Measurements from ENCODE around the gene ASGR2. TPM values are rescaled to one million over a fixed set of nuclear protein-coding genes. Genes with fewer than 3 reads are reported as not detected.
"Not testable (repeated sequence)": the region's sequence is repeated elsewhere in the genome, so short reads cannot be mapped to it uniquely, and the experiment has no call there.

The ASGR2 gene, protein sequence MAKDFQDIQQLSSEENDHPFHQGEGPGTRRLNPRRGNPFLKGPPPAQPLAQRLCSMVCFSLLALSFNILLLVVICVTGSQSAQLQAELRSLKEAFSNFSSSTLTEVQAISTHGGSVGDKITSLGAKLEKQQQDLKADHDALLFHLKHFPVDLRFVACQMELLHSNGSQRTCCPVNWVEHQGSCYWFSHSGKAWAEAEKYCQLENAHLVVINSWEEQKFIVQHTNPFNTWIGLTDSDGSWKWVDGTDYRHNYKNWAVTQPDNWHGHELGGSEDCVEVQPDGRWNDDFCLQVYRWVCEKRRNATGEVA
- polyA plus RNA-seq, result 1 to 10 TPM in 2 of 3 donors, under 1 TPM in 1; 0.37 to 4.3 (median 1.9) TPM

DNA sequence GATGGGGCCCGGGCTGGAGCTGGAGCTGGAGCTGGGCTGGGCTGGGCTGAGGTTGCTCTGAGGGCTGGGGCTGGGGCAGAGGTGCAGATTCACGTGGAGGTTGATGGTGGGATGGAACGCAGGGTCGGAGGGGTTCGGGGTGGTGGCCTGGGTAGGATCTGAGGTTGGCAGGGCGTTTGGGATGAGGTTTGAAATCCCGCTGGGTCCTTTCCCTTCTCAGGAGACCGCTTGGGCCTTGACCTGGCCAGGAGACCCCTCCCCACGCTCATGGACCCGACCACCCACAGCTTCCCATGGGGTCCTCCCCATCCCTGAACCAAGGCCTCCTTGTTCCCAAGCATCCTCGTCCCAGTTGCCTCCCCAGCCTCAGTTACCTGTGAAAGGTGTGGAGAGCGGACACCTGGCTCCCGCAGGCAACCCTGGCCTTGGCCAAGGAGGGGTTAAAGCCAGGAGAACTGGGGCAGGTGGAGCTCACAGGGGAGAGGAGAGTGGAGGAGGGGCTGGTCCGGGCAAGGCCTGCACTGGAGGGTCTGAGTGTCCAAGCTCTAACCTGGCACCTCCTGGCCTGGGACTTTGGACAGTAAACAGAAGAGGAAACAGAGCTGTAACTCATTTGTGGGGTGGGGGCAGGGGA lies at the start of gene ASGR2:
Gene ASGR2, minus strand, starts transcription at position 582 of the 634 bp plus-strand sequence. CDS start 582 bp downstream, outside the sequence.
- 76 to 84% (median 83%) methylated on average over 14 of the region's 14 CpGs for WGBS, 3 donors
- H3K27ac ChIP-seq (ENCODE audit: low read depth, low read length), result no peak within 1 kb of the TSS

DNA sequence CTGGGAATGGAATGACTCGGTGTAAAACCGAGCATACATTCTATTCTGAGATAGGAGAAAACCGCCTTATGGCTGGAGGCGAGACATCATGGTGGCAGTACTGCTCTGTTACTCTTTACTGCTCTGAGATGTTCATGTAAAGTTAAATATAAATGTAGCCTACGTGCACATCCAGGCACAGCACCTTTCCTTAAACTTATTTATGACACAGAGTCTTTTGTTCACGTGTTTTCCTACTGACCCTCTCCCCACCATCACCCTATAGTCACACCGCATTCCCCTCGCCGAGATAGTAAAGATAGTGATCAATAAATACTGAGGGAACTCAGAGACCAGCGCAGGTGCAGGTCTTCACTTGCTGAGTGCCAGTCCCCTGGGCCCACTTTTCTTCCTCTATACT lies 44.9 kb upstream of the ASGR2 start:
- 56 to 71% (median 56%) methylated on average over 10 of the region's 10 CpGs for WGBS, 3 donors

DNA sequence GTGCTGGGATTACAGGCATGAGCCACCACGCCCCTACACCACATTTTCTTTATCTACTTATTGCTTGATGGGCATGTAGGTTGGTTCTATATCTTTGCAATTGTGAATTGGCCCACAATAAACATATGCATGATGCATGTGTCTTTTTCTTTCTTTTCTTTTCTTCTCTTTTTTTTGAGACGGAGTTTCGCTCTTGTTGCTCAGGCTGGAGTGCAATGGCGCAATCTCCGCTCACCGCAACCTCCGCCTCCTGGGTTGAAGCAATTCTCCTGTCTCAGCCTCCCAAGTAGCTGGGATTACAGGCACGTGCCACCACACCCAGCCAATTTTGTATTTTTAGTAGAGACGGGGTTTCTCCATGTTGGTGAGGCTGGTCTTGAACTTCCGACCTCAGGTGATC lies 43.8 kb upstream of the ASGR2 start:
- not testable (repeated sequence) for H3K27ac ChIP-seq (ENCODE audit: low read depth, low read length)
- WGBS, 3 donors, result 74 to 85% (median 80%) methylated on average over 10 of the region's 10 CpGs

More for the DNA sequence above, 44.9 kb upstream of the ASGR2 start:
- not testable (repeated sequence) for H3K27ac ChIP-seq (ENCODE audit: low read depth, low read length)

DNA sequence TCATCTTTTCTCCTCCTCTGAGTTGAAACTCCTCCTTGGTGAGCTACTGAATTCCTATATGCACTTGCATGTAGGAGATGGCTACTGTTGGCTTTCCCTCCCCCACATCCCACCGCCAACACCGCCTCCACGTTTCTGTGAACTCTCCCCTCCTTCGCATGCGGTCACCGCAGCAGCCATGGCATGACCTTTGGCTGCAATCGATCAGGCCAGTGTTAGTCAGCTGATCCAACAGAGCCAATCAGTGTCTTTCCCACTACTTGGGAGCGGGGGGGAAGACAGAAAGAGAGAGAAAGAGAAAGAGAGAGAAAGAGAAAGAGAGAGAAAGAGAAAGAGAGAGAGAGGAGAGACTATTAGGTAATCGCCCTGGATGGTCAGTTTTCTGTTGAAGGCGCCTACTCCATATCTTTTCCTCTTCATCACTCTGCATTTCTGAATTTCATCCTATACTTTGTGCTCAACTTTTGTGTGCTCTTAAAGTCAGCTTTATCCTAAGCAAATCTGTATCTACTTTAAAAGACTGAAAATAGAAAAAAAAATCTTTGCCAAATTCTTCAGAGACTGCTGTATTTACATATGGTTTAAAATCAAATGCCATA lies 41.8 kb upstream of the ASGR2 start:
- WGBS, 3 donors, result 52 to 71% (median 63%) methylated on average over 10 of the region's 10 CpGs
- no peak overlapping the region for H3K27ac ChIP-seq (ENCODE audit: low read depth, low read length)

DNA sequence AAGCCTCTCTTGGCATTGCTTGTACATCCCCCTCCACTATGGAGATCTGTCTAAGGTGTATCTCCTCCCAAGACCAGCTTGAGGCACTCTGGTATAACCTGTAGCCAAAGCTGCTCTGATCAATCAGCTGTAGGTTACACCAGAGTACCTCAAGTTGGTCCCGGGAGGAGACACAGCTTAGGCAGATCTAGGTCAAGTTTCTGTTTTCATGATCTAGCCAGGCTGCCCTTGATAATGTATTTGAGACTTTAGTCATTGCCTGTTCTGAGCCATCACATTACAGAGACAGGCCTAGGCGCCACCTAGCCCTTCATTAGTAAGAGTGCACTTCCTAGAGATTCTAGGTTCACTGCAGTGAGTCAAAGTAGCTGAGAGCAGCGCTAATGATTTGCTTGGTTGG lies 33.1 kb upstream of the ASGR2 start:
- WGBS, 3 donors, result 64 to 86% (median 71%) methylated on average over 3 of the region's 3 CpGs
- H3K27ac ChIP-seq (ENCODE audit: low read depth, low read length), result no peak overlapping the region

DNA sequence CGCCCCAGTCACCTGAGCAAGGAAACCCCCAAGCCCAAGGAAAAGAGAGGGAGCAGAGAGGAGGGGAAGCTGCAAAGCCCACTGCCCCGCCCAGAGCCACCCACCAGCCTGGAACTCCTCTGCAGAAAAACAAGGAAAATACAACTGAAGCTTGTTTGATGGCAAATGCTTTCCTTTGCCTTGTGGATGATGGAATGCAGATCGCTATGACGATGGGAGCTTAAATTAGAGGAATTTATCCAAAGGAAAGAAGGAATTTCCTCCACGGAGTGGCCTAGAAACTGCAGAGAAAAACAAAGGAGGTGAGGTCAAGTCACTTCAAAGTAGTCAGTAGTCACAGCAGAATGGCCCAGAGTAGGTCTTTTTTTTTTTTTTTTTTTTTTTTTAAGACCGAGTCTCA lies 31.5 kb upstream of the ASGR2 start:
- 51 to 73% (median 56%) methylated on average over 5 to 6 of the region's 6 CpGs for WGBS, 3 donors
- no peak overlapping the region for H3K27ac ChIP-seq (ENCODE audit: low read depth, low read length)

DNA sequence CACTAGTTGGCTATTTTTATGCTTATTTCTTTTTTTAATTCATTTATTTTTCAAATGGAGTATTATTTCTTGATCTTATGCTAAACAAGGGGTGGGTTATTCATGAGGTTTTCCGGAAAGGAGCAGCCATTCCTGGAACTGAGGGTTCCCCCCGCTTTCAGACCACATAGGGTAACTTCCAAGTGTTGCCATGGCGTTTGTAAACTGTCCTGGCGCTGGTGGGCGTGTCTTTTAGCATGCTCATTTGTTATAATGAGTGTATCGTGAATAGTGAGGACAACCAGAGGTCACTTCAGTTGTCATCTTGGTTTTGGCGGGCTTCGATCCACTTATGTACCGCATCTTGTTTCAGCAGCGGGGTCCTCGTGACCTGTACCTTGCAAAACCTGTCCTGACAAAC lies 29.6 kb upstream of the ASGR2 start:
- no peak overlapping the region for H3K27ac ChIP-seq (ENCODE audit: low read depth, low read length)
- 75 to 77% (median 76%) methylated on average over 11 of the region's 11 CpGs for WGBS, 3 donors

DNA sequence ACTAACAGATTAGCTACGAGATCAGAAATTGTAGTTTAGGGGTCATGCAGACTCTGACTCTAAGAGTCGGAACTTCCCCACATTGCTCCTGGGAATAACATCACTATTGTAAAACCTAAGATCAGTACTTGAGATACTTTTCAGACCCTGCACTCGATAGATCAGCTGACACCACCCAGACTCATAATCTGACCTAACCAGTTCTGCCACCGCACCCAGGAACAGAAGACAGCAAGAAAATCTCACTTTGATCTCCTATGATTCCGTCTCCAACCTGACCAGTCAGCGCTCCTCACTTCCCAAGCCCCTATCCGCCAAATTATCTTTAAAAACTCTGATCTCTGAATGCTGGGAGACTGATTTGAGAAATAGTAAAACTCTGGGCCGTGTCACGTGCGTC lies 27.2 kb upstream of the ASGR2 start:
- H3K27ac ChIP-seq (ENCODE audit: low read depth, low read length), result no peak overlapping the region
- 30 to 78% (median 73%) methylated on average over 10 of the region's 10 CpGs for WGBS, 3 donors

DNA sequence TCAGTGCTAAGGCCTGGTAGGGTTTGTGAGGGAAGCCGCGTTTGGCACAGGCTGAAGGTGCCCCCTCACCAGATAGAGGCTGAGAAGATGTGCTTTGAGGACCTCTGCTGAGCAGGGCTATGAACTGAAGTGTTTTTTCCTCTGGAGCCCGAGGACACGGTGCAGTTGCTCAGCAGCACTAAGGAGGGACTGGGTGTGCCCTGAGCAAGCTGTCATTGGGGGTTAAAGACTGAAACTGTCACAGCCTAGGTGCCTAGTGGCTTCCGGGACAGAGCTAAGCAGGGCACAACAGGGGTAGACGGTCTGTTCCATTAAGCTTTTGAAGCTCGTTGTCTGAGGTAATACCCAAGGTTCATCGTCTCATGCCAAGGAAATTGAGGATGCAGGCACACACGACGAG lies 24.8 kb upstream of the ASGR2 start:
- H3K27ac ChIP-seq (ENCODE audit: low read depth, low read length), result no peak overlapping the region
- 76 to 78% (median 78%) methylated on average over 10 of the region's 10 CpGs for WGBS, 3 donors

DNA sequence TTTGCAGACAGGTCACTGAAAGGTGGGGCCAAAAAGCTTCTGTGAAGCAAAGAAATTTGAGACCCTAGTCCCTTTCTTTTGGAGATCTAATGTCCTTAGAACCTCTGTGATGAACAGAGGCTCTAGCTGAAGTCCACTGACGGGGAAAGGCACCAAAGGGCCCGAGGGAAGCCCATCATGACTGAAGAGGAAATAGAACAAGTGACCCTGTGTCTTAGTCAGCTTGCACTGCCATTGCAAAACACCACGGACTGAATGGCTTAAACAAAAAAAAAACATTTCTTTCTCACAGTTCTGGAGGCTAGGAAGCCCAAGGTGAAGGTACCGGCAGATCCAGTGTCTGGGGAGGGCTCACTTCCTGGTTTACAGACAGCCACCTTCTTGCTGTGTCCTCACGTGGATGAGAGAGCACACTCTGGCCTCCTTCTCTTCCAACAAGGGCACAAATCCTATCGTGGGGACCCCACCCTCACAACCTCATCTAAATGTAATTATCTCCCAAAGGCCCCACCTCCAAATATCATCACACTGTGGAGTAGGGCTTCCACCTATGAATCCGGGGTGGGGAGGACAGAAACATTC lies 24.3 kb upstream of the ASGR2 start:
- no peak overlapping the region for H3K27ac ChIP-seq (ENCODE audit: low read depth, low read length)
- 58 to 65% (median 59%) methylated on average over 7 of the region's 7 CpGs for WGBS, 3 donors

DNA sequence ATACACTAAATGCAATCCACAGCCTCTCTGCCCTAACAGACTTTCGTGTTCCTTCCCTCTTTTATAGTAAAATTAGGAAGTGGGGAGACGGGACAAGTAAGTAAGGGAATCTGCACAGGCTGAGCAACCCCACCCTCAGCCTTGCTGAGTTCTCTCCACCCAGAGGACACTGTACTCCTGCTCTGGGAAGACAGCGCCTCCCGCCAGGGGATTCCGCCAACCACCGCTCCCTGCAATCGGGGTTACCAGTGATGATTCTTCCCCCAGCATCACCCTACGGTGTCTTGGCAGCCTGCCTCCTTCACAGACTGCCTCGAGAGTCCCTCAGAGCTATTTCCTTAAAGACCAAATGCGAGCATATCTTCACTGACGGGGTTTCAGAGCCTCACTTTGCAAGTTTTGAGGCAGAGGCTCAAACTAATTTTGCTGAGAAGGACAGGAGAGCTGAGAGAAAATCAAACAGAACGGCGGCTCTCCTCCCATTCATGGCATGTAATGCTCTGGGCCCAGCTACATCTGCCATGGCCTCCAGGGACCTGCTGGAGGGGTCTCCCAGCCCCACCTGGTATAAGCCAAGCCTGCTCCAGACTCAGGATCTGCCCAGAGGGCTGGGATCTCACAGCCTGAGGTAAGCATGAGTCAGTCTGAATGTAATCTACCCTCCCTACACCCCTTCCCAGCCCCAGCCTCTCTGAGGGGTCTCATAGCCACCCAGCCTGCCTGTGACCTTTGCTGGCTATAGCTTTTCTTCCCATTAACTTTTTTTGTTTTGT lies 22.7 kb upstream of the ASGR2 start:
- H3K27ac ChIP-seq (ENCODE audit: low read depth, low read length), result no peak overlapping the region
- WGBS, 3 donors, result 23 to 39% (median 25%) methylated on average over 13 of the region's 13 CpGs

DNA sequence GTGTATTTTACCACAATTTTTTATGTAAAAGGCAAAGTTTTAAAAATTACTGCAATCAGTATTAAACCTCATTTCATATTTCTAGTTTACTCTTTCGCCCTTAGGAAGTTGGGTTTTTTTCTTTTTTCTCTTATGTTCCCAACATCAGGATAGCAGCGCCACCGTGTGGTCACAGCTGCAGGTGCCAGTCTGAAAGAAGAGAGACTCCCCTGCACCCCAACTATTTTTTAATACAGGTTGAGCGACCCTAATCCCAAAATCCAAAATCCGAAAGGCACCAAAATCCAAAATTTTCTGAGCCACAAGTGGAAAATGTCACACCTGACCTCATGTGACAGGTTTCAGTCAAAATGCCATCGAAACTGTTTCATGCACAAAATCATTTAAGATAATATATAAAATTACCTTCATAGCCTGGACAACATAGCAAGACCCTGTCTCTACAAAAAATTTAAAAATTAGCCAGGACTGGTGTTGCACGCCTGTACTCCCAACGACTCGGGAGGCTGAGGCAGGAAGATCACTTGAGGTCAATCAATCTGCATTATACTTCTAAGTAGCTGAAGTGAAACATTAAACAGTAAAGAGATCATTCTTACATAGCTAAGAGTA lies 21.8 kb upstream of the ASGR2 start:
- H3K27ac ChIP-seq (ENCODE audit: low read depth, low read length), result no peak overlapping the region
- WGBS, 3 donors, result 17 to 27% (median 25%) methylated on average over 9 of the region's 9 CpGs

DNA sequence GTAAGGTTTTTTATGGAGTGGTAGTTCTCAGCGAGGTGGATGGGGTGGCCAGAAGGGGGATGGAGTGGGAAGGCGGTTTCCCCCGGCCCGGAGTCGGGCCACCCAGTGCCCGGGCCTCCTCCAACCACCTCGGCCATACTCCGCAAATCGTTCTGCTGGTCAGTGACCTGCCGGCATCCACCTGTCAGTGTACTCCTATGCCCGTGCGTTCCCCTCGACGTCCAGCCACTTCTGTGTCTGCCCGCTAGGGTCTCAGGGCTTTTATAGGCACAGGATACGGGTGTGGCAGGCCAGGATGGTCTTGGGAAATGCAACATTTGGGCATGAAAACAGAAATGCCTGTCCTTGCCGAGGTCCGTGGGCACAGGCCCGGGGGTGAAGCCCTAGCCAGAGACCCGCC lies 19.3 kb upstream of the ASGR2 start:
- WGBS, 3 donors, result 66 to 81% (median 72%) methylated on average over 20 of the region's 20 CpGs
- no peak overlapping the region for H3K27ac ChIP-seq (ENCODE audit: low read depth, low read length)

DNA sequence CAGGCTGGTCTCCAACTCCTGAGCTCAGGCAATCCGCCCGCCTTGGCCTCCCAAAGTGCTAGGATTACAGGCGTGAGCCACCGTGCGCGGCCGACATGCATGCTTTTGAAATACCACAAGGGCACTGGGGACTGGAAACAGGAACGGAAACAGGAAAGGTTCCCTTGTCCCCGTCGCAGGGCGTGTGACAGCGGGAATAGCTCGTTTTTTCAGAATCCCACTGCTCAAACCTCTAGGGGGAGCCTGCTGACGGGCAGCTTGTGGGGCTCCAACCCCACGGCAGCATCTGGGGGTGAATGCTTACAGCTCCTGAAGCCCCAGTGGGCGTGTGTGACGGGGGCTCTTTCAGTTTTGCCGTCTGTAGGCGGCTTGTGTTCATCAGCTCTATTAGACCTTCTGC lies 18.8 kb upstream of the ASGR2 start:
- 16 to 34% (median 22%) methylated on average over 19 of the region's 19 CpGs for WGBS, 3 donors
- H3K27ac ChIP-seq (ENCODE audit: low read depth, low read length), result no peak overlapping the region

DNA sequence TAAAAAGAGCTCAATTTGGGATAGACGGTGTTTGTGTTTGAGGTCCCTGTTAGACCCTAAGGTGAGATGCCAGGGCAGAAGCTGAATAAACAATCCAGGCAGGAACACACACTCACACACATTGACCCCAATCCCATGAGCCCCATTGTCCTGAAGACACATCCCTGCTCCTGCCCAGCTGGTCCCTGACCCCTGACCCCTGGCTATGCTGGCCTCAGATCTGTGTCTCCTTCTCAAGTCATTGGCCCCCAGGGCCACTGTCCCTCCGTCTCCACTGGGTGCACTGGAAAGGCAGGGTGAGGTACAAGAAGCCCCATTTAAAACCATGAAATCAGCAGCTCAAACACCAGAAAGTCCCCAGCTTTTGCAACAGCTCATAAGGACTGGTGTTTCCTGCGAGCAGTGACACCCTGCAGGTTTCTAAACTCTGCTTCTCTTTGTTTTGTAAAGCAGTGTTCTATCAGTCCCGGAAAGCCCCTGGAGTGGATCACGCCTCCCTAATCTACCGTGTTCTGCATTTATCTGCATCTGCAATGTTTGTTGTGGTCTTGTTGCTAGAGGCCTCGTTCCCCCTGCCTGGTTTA lies 18.0 kb upstream of the ASGR2 start:
- no peak overlapping the region for H3K27ac ChIP-seq (ENCODE audit: low read depth, low read length)
- WGBS, 3 donors, result 23 to 49% (median 27%) methylated on average over 7 of the region's 7 CpGs

DNA sequence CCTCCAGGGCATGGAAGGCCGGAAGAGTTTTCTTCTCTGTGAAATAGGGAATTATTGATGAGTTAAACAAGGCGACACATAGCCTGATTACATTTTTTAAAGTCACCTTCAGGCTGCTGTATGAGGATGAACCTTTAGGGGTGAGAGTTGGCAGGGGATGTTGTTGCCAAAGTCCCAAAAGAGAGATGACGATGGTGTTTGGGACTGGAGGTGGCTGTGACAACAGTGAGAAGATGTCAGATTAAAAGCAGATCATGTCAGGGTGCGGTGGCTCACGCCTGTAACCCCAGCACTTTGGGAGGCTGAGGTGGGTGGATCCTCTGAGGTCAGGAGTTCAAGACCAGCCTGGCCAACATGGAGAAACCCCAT lies 16.8 kb upstream of the ASGR2 start:
- 79 to 95% (median 86%) methylated on average over 5 of the region's 5 CpGs for WGBS, 3 donors
- no peak overlapping the region for H3K27ac ChIP-seq (ENCODE audit: low read depth, low read length)

DNA sequence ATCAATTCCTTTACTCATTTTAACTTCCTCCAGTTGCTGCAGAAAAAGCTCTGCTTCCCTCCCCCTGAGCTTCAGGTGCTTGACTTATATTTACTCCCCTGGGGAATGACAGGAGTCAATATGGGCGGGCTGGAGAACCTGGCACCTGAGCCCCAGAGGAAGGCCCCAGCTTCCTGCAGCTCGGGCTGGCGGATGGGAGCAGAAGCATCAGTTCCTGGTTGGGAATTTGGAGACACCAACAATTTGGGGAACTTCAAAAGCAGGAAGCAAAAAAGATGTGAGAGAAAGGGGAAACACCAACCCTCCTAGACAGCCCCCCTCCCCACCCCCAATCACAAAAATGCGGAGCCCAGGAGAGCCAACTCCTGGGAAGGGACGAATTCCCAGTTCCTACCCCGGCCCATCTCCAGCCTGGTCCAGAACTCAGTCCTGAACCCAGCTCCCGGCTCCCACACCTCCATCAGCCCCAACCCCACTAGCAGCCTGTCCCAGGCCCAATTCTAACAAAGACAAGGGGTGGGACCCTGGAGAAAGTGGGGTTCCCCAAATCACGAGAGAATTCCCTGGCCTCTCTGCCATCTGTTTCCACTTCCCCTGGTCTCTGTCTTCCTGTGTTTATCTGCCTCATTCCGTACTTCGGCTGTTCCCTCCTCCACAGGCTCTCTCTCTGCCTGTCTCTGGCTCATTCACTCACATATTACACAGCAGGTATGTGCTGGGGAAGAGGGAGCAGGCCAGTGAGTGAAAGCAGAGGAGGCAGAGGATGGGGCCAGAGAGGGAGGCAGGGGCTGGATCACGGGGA lies 16.2 kb upstream of the ASGR2 start:
- WGBS, 3 donors, result 23 to 49% (median 31%) methylated on average over 11 of the region's 11 CpGs
- H3K27ac ChIP-seq (ENCODE audit: low read depth, low read length), result no peak overlapping the region

Data from adipose tissue (tissue), 3 donors.